Skin epidermis (tissue), 12 donors: Measurements from ENCODE around the gene TRAPPC12.

Experiments
- H3K27ac ChIP-seq, 21 experiments: fragments of 200-600 bp; sonication (generic) in 11 of 21; one replicate each; pipeline ENCODE4 v1.5.0; 2020; ENCODE audit warnings: mild to moderate bottlenecking in 3 of 21, inconsistent platforms in 2 of 21, moderate library complexity in 2 of 21
- H3K4me3 ChIP-seq, 7 experiments: fragments of 200-600 bp; sonication (generic) in 2 of 7; one replicate each; pipeline ENCODE4 v1.5.0; 2020; ENCODE audit warnings: inconsistent platforms in 2 of 7, mild to moderate bottlenecking in 2 of 7, moderate library complexity in 1 of 7

Gene TRAPPC12

GRCh38 chr2:3518496-3519254 is 139.2 kb downstream of the TRAPPC12 start:
- peak overlapping the region; percentile 60 to 95 (median 68) for H3K4me3 ChIP-seq
- peak overlapping the region; percentile 84 to 100 (median 96) for H3K27ac ChIP-seq

GRCh38 chr2:3519255-3520205 is 140.0 kb downstream of the TRAPPC12 start, which contains the start of gene ADI1:
ADI1 (minus strand) TSS chr2:3519531; CDS start chr2:3519487, 44 bp downstream.
- peak within 1 kb of the TSS; percentile 84 to 100 (median 96) for H3K27ac ChIP-seq
- H3K4me3 ChIP-seq: peak within 1 kb of the TSS; percentile 60 to 95 (median 68)

GRCh38 chr2:3520591-3520990 is 141.1 kb downstream of the TRAPPC12 start:
- Histone ChIP-seq H3K4me3 (no peak overlapping the region), H3K27ac (no peak overlapping the region)

GRCh38 chr2:3522961-3523421 is 143.5 kb downstream of the TRAPPC12 start:
- Histone ChIP-seq H3K4me3 (no peak overlapping the region), H3K27ac (no peak overlapping the region)

- Histone ChIP-seq H3K4me3 (no peak overlapping the region), H3K27ac (no peak overlapping the region)
These were observed 144.1 kb downstream of the TRAPPC12 start for GRCh38 chr2:3523551-3524041.

- no peak overlapping the region for H3K4me3 ChIP-seq
- no peak overlapping the region for H3K27ac ChIP-seq
These were observed 147.4 kb downstream of the TRAPPC12 start for GRCh38 chr2:3526871-3527270.

- no peak overlapping the region for H3K4me3 ChIP-seq
- H3K27ac ChIP-seq: no peak overlapping the region
These were observed 148.6 kb downstream of the TRAPPC12 start for GRCh38 chr2:3527886-3528785.
